ENCODE measurements around the gene CRTC1. TPM values are rescaled to one million over a fixed set of nuclear protein-coding genes. Genes with fewer than 3 reads are reported as not detected.

The CRTC1 gene
- total RNA-seq, 4 donors from 2014 or later, result 4.1 to 6.3 (median 4.7) TPM

- no peaks in the 10 kb centered on the region for H3K36me3 ChIP-seq
- TF ChIP-seq POLR2AphosphoS5 (IDR thresholded peaks at IDR 0.05), result no peak
- no peak for TF ChIP-seq EP300 (IDR thresholded peaks at IDR 0.05)
- WGBS, result 97% methylated on average over 3 of the region's 3 CpGs
- no peak overlapping the region for H3K27ac ChIP-seq
- no peak for DNase-seq (ENCODE audit: low spot score in 2 of 2)
- no peaks in the 10 kb centered on the region for H3K9me3 ChIP-seq
- H3K4me3 ChIP-seq, result no peak overlapping the region
- H3K27me3 ChIP-seq, result no peaks in the 10 kb centered on the region
- peaks cover 8% of the 10 kb centered on the region for H3K4me1 ChIP-seq
These were observed 28.4 kb downstream of the CRTC1 start for GRCh38 chr19:18711893-18712292.

DNA sequence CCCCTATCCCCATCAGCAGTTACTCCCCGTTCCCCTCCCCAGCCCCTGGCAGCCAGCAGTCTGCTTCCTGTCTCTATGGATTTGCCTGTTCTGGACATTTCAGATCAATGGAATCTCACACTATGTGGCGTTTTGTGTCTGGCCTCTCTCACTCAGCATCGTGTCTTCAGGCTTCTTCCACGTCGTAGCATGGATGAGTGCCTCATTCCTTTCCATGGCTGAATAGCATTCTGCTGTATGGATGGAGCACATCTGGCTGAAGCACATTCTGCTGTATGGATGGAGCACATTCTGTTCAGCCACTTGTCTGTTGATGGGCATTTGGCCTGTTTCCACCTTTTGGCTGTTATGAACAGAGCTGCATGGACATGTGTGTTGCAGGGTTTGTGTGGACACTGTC lies 29.5 kb downstream of the CRTC1 start:
- WGBS, result 74% methylated on average over 5 of the region's 5 CpGs
- H3K27me3 ChIP-seq, result no peaks in the 10 kb centered on the region
- DNase-seq (ENCODE audit: low spot score in 2 of 2), result no peak
- TF ChIP-seq POLR2AphosphoS5 (IDR thresholded peaks at IDR 0.05) (no peak), EP300 (IDR thresholded peaks at IDR 0.05) (no peak)
- peaks cover 8% of the 10 kb centered on the region for H3K4me1 ChIP-seq
- H3K4me3 ChIP-seq, result no peak overlapping the region
- no peak overlapping the region for H3K27ac ChIP-seq
- no peaks in the 10 kb centered on the region for H3K9me3 ChIP-seq
- no peaks in the 10 kb centered on the region for H3K36me3 ChIP-seq

GRCh38 chr19:18713550-18714117 lies 30.2 kb downstream of the CRTC1 start:
- Histone ChIP-seq H3K27ac (no peak overlapping the region), H3K36me3 (no peaks in the 10 kb centered on the region), H3K27me3 (no peaks in the 10 kb centered on the region), H3K4me3 (no peak overlapping the region), H3K4me1 (peaks cover 8% of the 10 kb centered on the region), H3K9me3 (no peaks in the 10 kb centered on the region)
- no peak for TF ChIP-seq CTCF (IDR thresholded peaks at IDR 0.05)
- TF ChIP-seq POLR2AphosphoS5 (IDR thresholded peaks at IDR 0.05), result no peak
- no peak for TF ChIP-seq POLR2A (IDR thresholded peaks at IDR 0.05)
- no peak for TF ChIP-seq EP300 (IDR thresholded peaks at IDR 0.05)
- no peak for DNase-seq (ENCODE audit: low spot score in 2 of 2)
- WGBS, result 100% methylated on average over 4 of the region's 18 CpGs

DNA sequence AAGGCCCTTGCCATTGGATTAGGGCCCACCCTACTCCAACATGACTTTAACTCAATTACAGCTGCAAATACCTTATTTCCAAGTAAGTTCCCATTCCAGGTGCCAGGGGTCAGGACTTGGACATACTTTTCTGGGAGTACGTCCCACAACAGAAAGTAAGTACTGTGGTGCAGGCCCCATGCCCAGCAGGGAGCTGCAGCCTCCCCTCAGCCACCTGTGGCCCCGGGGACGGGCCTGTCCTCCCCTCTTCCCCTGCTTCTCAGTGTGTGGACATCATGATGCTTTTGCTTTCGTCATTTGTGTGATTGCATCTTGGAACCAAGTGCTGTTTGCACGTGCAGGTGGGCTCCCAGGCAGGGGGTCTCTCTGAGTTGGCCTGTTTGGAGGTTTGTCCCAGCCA lies 31.9 kb downstream of the CRTC1 start:
- 81% methylated on average over 5 of the region's 5 CpGs for WGBS
- Histone ChIP-seq H3K9me3 (no peaks in the 10 kb centered on the region), H3K36me3 (no peaks in the 10 kb centered on the region), H3K27ac (no peak overlapping the region), H3K4me1 (no peaks in the 10 kb centered on the region), H3K27me3 (no peaks in the 10 kb centered on the region), H3K4me3 (no peak overlapping the region)
- no peak for TF ChIP-seq POLR2A (IDR thresholded peaks at IDR 0.05)
- no peak for TF ChIP-seq CTCF (IDR thresholded peaks at IDR 0.05)
- no peak for TF ChIP-seq EP300 (IDR thresholded peaks at IDR 0.05)
- no peak for TF ChIP-seq POLR2AphosphoS5 (IDR thresholded peaks at IDR 0.05)
- DNase-seq (ENCODE audit: low spot score in 2 of 2), result no peak

DNA sequence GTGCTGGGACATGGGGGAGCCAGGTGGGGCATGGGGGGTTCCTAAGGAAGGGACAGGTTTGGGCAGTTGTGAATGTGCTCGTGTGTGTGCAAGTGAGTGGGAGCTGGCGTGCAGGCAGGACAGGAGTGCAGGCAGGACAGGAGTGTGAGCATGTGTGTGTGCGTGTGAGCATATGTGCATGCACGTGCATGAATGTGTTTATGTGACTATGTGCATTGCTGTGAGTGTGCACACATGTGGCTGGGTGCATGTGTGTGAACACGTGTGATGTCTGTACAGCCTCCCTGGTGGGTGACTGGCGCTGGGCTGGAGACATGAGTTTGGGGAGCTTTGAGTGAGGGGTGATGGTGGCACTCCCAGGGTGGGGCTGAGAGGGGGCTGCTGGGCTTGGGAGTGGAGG lies 33.4 kb downstream of the CRTC1 start:
- TF ChIP-seq CTCF (IDR thresholded peaks at IDR 0.05) (no peak), POLR2A (IDR thresholded peaks at IDR 0.05) (no peak), POLR2AphosphoS5 (IDR thresholded peaks at IDR 0.05) (no peak), EP300 (IDR thresholded peaks at IDR 0.05) (no peak)
- no peaks in the 10 kb centered on the region for H3K36me3 ChIP-seq
- 82% methylated on average over 6 of the region's 6 CpGs for WGBS

GRCh38 chr19:18717601-18718000 lies 34.1 kb downstream of the CRTC1 start:
- Histone ChIP-seq H3K36me3 (no peaks in the 10 kb centered on the region), H3K27me3 (no peaks in the 10 kb centered on the region), H3K27ac (no peak overlapping the region), H3K4me3 (no peak overlapping the region), H3K9me3 (no peaks in the 10 kb centered on the region), H3K4me1 (no peaks in the 10 kb centered on the region)
- no peak for TF ChIP-seq EP300 (IDR thresholded peaks at IDR 0.05)
- DNase-seq (ENCODE audit: low spot score in 2 of 2), result no peak
- WGBS, result 80% methylated on average over 10 of the region's 10 CpGs

More for the DNA sequence above, 33.4 kb downstream of the CRTC1 start:
- Histone ChIP-seq H3K27me3 (no peaks in the 10 kb centered on the region), H3K4me1 (no peaks in the 10 kb centered on the region), H3K27ac (no peak overlapping the region), H3K4me3 (no peak overlapping the region), H3K9me3 (no peaks in the 10 kb centered on the region)
- DNase-seq (ENCODE audit: low spot score in 2 of 2), result no peak

GRCh38 chr19:18718015-18718526 lies 34.6 kb downstream of the CRTC1 start:
- H3K36me3 ChIP-seq, result no peaks in the 10 kb centered on the region
- no peaks in the 10 kb centered on the region for H3K4me1 ChIP-seq
- no peak overlapping the region for H3K4me3 ChIP-seq
- TF ChIP-seq CTCF (IDR thresholded peaks at IDR 0.05), result no peak
- no peak for TF ChIP-seq EP300 (IDR thresholded peaks at IDR 0.05)
- TF ChIP-seq POLR2AphosphoS5 (IDR thresholded peaks at IDR 0.05), result no peak
- TF ChIP-seq POLR2A (IDR thresholded peaks at IDR 0.05), result no peak
- 75% methylated on average over 5 of the region's 5 CpGs for WGBS
- no peaks in the 10 kb centered on the region for H3K27me3 ChIP-seq
- no peak overlapping the region for H3K27ac ChIP-seq
- H3K9me3 ChIP-seq, result no peaks in the 10 kb centered on the region
- DNase-seq (ENCODE audit: low spot score in 2 of 2), result no peak
